ENCODE data around the gene C2orf15. TPM values are rescaled to one million over a fixed set of nuclear protein-coding genes. Genes with fewer than 3 reads are reported as not detected.

Gene C2orf15
- total RNA-seq, 1 experiment from 2014 or later, result 1.4 TPM

DNA sequence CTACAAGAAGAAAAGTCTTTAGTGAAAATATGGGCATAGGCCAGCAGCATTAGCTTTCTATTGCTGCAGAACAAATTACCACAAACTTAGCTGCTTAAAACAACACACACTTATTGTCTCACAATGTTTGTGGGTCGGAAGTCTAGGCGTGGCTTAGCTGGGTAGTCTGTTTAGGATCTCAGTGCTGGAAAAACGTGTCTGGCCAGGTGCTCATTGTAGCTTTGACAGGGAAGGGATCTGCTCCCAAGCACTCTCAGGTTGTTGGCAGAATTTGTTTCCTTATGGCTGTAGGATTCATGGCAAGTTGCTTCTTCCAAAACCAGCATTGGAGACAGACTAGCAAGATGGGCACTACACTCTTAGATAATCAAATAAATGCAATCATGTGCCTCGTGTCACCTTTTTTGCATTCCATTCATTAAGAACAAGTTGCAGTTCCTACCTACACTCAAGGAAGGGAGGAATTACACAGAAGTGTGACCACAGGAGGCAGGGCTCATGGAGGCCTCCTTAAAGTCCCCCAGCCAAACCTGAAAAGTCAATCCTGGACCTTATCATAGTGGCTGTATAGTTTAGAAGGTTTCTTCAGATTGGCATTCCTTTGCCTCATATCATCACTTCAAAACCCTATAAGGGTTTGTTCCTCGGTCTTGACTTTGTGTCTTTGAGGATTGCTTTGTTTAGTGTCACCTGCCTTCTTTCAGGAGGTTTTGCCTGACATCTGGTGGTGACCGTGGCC lies 56.8 kb downstream of the C2orf15 start:
- H3K4me1 ChIP-seq (ENCODE audit: low read length), result no peaks in the 10 kb centered on the region
- H3K4me2 ChIP-seq (ENCODE audit: low read depth, low read length, poor library complexity, severe bottlenecking), result no peak overlapping the region
- no peak overlapping the region for H3K27ac ChIP-seq (ENCODE audit: low read length)
- peaks cover 12% of the 10 kb centered on the region for H3K36me3 ChIP-seq (ENCODE audit: insufficient read depth, low read length)
- no peak overlapping the region for H2AFZ ChIP-seq (ENCODE audit: low read length)
- H3K27me3 ChIP-seq (ENCODE audit: low read length), result no peaks in the 10 kb centered on the region
- no peak overlapping the region for H3K9ac ChIP-seq (ENCODE audit: low read length)
- H3K9me3 ChIP-seq (ENCODE audit: low read length), result no peaks in the 10 kb centered on the region
- H3K79me2 ChIP-seq (ENCODE audit: low read length), result no peaks in the 10 kb centered on the region
- no peaks in the 10 kb centered on the region for H4K20me1 ChIP-seq (ENCODE audit: insufficient read depth, low read depth, low read length)
- H3K4me3 ChIP-seq (ENCODE audit: low read length), result no peak overlapping the region
- H3K9me2 ChIP-seq (replicated peaks; ENCODE audit: insufficient read depth, low read length), result no peaks in the 10 kb centered on the region
- no peak for DNase-seq

DNA sequence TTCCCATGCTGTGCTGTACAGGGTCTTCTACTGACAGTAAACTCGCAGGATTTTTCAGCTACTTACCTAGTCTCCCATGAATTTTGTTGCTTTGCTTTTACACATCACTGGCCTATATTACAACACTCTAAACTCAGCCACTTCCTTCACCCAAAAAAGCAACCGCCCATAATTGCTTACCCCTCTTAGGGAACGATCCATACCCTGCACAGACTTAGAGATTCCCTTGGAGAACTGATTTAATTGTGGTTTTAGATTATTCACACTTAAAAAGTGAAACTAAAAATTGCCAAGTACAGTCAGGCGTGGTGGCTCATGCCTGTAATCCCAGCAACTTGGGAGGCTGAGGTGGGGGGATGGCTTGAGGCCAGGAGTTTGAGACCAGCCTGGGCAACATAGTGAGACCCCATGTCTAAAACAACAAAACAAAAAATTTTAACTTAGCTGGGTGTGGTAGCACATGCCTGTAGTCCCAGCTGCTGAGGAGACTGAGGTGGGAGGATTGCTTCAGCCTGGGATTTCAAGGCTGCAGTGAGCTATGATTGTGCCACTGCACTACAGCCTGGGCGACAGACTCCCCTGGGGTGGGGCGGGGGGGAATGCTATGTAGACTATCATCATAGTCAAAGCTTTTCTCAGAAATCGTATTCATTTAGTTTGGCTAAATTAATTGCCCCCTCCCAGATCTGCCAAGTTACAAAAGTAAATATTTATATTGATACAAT lies 58.7 kb downstream of the C2orf15 start:
- Histone ChIP-seq H3K4me1 (ENCODE audit: low read length) (no peaks in the 10 kb centered on the region), H2AFZ (ENCODE audit: low read length) (no peak overlapping the region), H3K4me2 (ENCODE audit: low read depth, low read length, poor library complexity, severe bottlenecking) (no peak overlapping the region), H3K27ac (ENCODE audit: low read length) (no peak overlapping the region), H3K79me2 (ENCODE audit: low read length) (no peaks in the 10 kb centered on the region), H3K27me3 (ENCODE audit: low read length) (no peaks in the 10 kb centered on the region), H3K9me2 (replicated peaks; ENCODE audit: insufficient read depth, low read length) (no peaks in the 10 kb centered on the region), H3K36me3 (ENCODE audit: insufficient read depth, low read length) (peaks cover 7% of the 10 kb centered on the region; the same call in 1 of the 2 replicates), H3K9ac (ENCODE audit: low read length) (no peak overlapping the region), H3K4me3 (ENCODE audit: low read length) (no peak overlapping the region), H4K20me1 (ENCODE audit: insufficient read depth, low read depth, low read length) (no peaks in the 10 kb centered on the region), H3K9me3 (ENCODE audit: low read length) (no peaks in the 10 kb centered on the region)
- no peak for DNase-seq

Small RNA genes within 50 kb of the gene (small RNA-seq; reads per million reads assigned to genes)
- gene AC092587.1, result not detected

Other genes starting within 250 kb of the C2orf15 start
- 1.0 and 2.5 TPM in 2 replicates for gene CRACDL, start 205.5 kb upstream of the C2orf15 start, total RNA-seq (2014; rRNA removed; shearing (Covaris generic); ENCODE audit: low replicate concordance)
- 9.9 and 12.7 TPM in 2 replicates for gene TSGA10, start 13.2 kb downstream of the C2orf15 start, total RNA-seq (2014; rRNA removed; shearing (Covaris generic); ENCODE audit: low replicate concordance)
- 22.0 and 42.0 TPM in 2 replicates for gene LIPT1, start 13.3 kb downstream of the C2orf15 start, total RNA-seq (2014; rRNA removed; shearing (Covaris generic); ENCODE audit: low replicate concordance)
- 28.4 and 55.6 TPM in 2 replicates for gene MITD1, start 39.4 kb downstream of the C2orf15 start, total RNA-seq (2014; rRNA removed; shearing (Covaris generic); ENCODE audit: low replicate concordance)
- 32.1 and 47.1 TPM in 2 replicates for gene MRPL30, start 39.5 kb downstream of the C2orf15 start, total RNA-seq (2014; rRNA removed; shearing (Covaris generic); ENCODE audit: low replicate concordance)
- gene LYG2, start 114.0 kb downstream of the C2orf15 start, total RNA-seq (2014; rRNA removed; shearing (Covaris generic); ENCODE audit: low replicate concordance), result not detected in 2 replicates
- gene LYG1, start 159.5 kb downstream of the C2orf15 start, total RNA-seq (2014; rRNA removed; shearing (Covaris generic); ENCODE audit: low replicate concordance), result 2.4 and 2.7 TPM in 2 replicates
- 19.0 and 57.2 TPM in 2 replicates for gene TXNDC9, start 194.6 kb downstream of the C2orf15 start, total RNA-seq (2014; rRNA removed; shearing (Covaris generic); ENCODE audit: low replicate concordance)
- gene EIF5B, start 195.7 kb downstream of the C2orf15 start, total RNA-seq (2014; rRNA removed; shearing (Covaris generic); ENCODE audit: low replicate concordance), result 20.5 and 35.5 TPM in 2 replicates

All from Karpas-422 (cell line).